Purkinje cell (primary cell): ENCODE results near the gene SNW1. TPM values are rescaled to one million over a fixed set of nuclear protein-coding genes. Genes with fewer than 3 reads are reported as not detected.

Experiments used
- polyA plus RNA-seq: library from polyadenylated mRNA; unstranded; fragments of >200 nt; fragmentation: Nextera tagmentation; gene quantifications from 2 replicates; pipeline ENCODE4 v1.2.1, GENCODE V29; 2014

The SNW1 gene
- 32.0 and 48.6 TPM in 2 replicates for polyA plus RNA-seq

DNA sequence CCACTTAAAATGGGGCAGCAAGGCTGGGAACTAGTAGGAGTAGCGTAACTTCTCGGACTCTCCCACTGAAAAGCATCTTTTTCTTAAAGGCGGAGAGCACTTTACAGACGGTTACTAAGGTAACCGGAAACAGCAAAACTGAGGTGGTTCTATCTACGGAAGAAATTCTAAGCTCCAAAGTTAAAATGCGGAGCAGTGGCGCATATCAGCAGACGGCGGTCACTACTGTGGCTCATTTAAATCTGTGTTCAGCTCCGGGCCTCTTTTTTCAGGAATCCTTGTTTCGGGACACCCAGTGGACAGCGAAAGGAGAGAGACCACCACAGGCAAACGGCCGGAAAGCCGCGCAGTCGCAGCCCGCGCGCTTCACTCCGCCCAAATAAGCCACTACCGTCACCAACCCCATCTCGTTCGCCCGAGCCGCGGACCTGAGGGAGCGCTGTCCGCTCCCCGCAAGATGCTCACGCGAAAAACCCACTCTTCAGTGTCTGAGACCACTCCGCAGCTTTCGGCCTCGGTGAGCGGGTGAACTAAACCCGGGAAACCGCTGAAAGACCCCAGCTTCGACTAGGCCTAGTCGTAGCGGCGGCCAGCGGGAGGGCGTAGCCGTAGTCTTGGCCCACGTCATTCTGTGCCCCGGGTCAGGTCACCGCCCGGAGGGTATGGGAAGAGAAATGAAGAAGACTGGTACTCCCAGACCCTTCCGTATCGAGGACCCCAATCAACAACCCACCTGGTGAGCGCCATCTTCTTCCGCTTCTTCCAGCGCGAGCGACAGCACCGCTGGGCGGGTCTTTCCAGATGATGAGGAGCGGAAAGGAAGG is at the start of gene SNW1:
SNW1 (minus strand) TSS at position 776 of the 824 bp plus-strand sequence; CDS start at position 747, 29 bp downstream.

DNA sequence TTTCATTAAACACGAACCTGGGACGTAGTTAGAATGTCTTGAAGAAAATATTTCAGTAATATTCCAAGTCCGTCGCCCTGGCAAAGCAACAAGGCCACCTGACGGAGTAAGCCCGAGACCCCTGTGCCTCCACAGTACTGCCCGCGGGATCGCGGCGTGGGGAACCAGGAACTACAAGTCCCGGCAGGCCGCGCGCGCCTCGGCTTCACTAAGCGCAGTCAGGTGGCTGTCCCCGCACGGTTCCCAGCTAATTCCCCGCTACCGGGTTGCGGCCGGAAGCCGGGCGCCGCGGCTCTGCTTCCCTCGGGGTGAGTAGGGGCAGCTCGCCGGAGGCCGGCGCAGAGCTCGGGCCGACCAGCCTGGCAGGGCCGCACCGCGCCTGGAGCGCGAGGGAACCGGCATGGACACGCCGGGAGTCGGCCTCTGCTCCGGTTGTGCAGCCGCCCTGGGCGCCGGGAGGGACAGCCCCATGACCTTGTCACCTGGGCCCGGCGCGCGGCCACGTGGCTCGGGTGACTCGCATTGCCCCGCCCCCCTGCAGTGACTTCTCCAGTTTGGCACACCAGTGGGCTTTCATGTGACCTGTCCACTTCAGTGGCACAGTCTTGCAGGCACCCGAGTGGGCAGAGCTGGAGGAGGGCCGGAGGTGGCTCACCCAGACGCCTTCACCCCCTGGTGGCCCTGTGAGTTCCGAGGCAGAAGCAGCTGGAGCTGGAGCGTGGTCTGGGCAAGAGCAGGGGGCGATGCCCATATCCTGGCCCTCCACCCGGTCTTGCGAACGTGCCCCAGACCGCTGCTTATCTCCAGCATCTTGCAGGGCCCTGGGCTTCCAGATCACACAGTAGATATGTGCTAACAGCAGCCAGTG is 39.1 kb upstream of the SNW1 start, which contains the start of gene ADCK1:
ADCK1 (plus strand) TSS at position 247 of the 868 bp plus-strand sequence. CDS start 18,870 bp downstream, outside the sequence.

DNA sequence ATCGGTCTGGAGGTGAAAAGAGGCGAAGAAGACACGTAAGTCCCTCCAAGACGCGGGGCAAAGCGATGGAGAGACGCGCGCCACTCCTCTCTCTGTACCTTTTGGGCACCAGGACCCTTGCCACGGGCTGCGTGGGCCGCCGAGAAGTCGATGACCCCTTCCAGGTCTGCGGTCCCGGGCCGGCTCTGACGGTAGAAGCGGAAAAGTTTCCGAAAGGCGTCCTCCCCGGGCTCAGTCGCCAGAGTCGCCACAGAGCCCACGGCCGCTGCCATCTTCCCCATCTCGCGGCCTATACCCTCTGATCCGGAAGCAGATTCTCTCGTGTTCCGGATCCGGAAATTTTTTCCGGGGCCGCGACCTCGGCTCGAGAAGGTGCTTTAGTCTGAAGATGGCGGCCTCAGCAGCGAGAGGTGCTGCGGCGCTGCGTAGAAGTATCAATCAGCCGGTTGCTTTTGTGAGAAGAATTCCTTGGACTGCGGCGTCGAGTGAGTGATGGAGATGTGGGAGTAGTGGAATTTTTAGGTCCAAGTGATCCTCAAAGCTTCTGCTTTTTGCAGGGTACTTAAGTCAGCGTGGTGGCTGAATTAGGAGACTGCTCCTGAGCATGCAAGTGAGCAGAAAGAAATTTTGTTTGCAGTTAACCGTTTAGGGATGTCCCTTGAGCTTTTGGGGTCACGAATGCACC is 53.1 kb downstream of the SNW1 start, which contains the start of the genes ALKBH1 and SLIRP:
ALKBH1 (minus strand) TSS at position 300 of the 685 bp plus-strand sequence; CDS start at position 281, 19 bp downstream.
SLIRP (plus strand) TSS at position 380 of the 685 bp plus-strand sequence; CDS start at position 389, 9 bp downstream.

Other genes starting within 250 kb of the SNW1 start
- gene SPTLC2, start 144.5 kb downstream of the SNW1 start, polyA plus RNA-seq, result 30.0 and 41.5 TPM in 2 replicates
- 1.8 and 1.9 TPM in 2 replicates for gene ALKBH1, start 53.1 kb downstream of the SNW1 start, polyA plus RNA-seq
- 869 and 999 TPM in 2 replicates for gene SLIRP, start 53.1 kb downstream of the SNW1 start, polyA plus RNA-seq
- gene ADCK1, start 39.0 kb upstream of the SNW1 start, polyA plus RNA-seq, result 7.1 and 8.1 TPM in 2 replicates